Stimulated activated effector memory CD8-positive, alpha-beta T cell treated with anti-CD3 and anti-CD28 coated beads, Interleukin-12 subunit alpha, Interleukin-12 subunit beta, amount 100 ng/mL, for 72 hours (primary cell): ENCODE data around the gene GP9.

Source experiments
- ATAC-seq: fragments of 150-1000 bp; cut with Tn5 transposase; 2 replicates; pipeline ENCODE4 v1.10.0; 2021
- DNase-seq, 2 donors: peaks; one replicate each; pipeline ENCODE4 v3.0.0; 2021 to 2022; ENCODE audit warnings: low spot score in 2 of 2
- H3K27ac Mint-ChIP-seq: one replicate; pipeline ENCODE4 v1.8.0; 2022; ENCODE audit warnings: mild to moderate bottlenecking, mixed read lengths
- H3K36me3 Mint-ChIP-seq: one replicate; pipeline ENCODE4 v1.8.0; 2022; ENCODE audit warnings: mild to moderate bottlenecking, mixed read lengths
- H3K4me1 Mint-ChIP-seq: one replicate; pipeline ENCODE4 v1.8.0; 2022; ENCODE audit warnings: mixed read lengths
- H3K4me3 Mint-ChIP-seq: one replicate; pipeline ENCODE4 v1.8.0; 2022; ENCODE audit warnings: mild to moderate bottlenecking, mixed read lengths
- H3K9me3 Mint-ChIP-seq: one replicate; pipeline ENCODE4 v1.8.0; 2022; ENCODE audit warnings: mixed read lengths

GP9 gene

DNA sequence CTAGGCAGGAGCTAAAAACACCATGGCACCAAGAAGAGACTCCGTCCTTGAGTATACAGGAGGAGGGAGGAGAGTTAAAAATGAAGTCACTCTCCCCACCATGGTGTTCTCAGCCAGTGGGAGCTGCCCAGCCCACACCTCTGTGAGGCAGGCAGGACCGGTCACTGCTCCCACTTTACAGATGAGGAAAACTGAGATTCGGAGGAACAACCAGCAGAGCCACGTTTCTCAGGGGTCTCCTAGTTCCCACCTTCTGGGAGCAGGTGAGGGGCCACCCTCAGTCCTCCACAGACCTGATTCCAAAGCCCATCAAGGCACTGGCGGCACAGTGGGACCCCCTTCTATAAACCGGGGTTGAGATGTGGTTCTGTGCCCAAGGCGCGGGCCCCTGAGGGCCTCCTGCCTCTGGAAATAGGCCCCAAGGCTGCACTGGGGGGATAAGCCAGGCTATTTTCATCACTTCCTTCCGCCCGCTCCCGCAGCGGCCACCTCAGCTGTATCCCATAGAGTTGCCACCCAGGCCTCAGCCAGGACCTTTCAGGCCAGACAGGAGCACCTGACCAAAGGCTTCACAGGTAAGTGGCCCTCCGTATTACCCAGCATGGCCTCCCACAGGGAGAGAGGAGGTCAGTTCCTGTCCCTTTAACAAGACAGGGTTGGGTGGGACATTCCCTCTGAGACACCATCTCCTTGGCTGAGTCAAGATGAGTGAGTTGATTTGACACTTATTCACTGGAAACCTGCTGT lies at the start of gene GP9:
Gene GP9 (plus strand): TSS at position 504 of the 747 bp plus-strand sequence. CDS start 961 bp downstream, outside the sequence.
- Mint-ChIP-seq H3K4me3 (no peak within 1 kb of the TSS), H3K27ac (no peak within 1 kb of the TSS), H3K4me1 (no peaks in the 10 kb centered on the region), H3K9me3 (no peaks in the 10 kb centered on the region), H3K36me3 (no peaks in the 10 kb centered on the region)
- DNase-seq: no peak
- ATAC-seq: peak; percentile 56

- Mint-ChIP-seq H3K27ac (peak overlapping the region; percentile 98), H3K36me3 (no peaks in the 10 kb centered on the region), H3K4me1 (peaks cover 39% of the 10 kb centered on the region), H3K9me3 (no peaks in the 10 kb centered on the region), H3K4me3 (no peak overlapping the region)
- ATAC-seq (no peak), DNase-seq (no peak)
These were observed 47.1 kb upstream of the GP9 start for GRCh38 chr3:129013491-129013891.

DNA sequence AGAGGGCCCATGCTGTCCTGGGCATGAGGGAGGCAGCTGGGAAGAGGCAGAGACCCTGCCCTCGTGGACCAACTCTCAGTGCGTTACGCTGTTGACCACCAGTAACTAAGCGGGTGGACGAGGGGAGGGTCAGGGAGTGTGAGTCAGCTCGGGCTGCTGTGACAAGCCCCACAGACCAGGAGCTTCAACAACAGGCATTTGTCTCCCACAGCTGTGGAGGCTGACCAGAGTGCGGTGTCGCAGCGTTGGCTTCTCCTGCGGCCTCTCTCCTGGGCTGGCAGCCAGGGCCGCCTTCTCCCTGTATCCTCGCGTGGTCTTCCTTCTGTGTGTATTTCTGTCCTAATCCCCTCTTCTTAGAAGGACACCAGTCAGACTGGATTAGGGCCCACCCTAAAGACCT lies 46.4 kb upstream of the GP9 start:
- no peaks in the 10 kb centered on the region for H3K36me3 Mint-ChIP-seq
- peaks cover 39% of the 10 kb centered on the region for H3K4me1 Mint-ChIP-seq
- H3K27ac Mint-ChIP-seq: peak overlapping the region; percentile 98
- DNase-seq (no peak), ATAC-seq (no peak)
- peak overlapping the region; percentile 72 for H3K4me3 Mint-ChIP-seq
- H3K9me3 Mint-ChIP-seq: no peaks in the 10 kb centered on the region

GRCh38 chr3:129014793-129015345 lies 45.7 kb upstream of the GP9 start:
- H3K4me3 Mint-ChIP-seq: peak overlapping the region; percentile 72
- H3K9me3 Mint-ChIP-seq: no peaks in the 10 kb centered on the region
- peaks cover 39% of the 10 kb centered on the region for H3K4me1 Mint-ChIP-seq
- DNase-seq: no peak
- no peaks in the 10 kb centered on the region for H3K36me3 Mint-ChIP-seq
- ATAC-seq: no peak
- H3K27ac Mint-ChIP-seq: peak overlapping the region; percentile 98

GRCh38 chr3:129015388-129016105 lies 45.0 kb upstream of the GP9 start:
- ATAC-seq: peak; percentile 74
- H3K27ac Mint-ChIP-seq: peak overlapping the region; percentile 98
- no peaks in the 10 kb centered on the region for H3K36me3 Mint-ChIP-seq
- H3K9me3 Mint-ChIP-seq: no peaks in the 10 kb centered on the region
- peaks cover 39% of the 10 kb centered on the region for H3K4me1 Mint-ChIP-seq
- peak overlapping the region; percentile 72 for H3K4me3 Mint-ChIP-seq
- DNase-seq: peak in 1 of 2 donors; percentile 75

DNA sequence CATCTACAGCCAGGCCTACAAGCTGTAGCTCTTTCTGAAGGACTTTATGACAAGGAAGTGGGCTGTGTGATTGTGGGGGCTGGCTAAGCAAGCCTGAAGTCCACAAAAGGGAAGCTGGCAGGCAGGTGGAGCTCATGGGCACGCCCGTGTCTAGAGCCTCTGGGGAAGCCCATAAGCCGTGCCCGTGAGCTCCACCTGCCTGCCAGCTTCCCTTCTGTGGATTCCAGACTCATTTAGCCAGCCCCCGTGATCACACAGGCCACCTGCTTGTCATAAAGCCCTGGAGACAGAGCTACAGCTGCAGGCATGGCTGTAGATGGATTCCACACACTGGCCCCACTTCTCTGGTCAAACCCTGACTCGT lies 44.2 kb upstream of the GP9 start:
- DNase-seq: peak in 1 of 2 donors; percentile 71
- no peaks in the 10 kb centered on the region for H3K9me3 Mint-ChIP-seq
- H3K36me3 Mint-ChIP-seq: no peaks in the 10 kb centered on the region
- H3K4me1 Mint-ChIP-seq: peaks cover 39% of the 10 kb centered on the region
- peak overlapping the region; percentile 98 for H3K27ac Mint-ChIP-seq
- ATAC-seq: peak; percentile 78
- H3K4me3 Mint-ChIP-seq: peak overlapping the region; percentile 72

GRCh38 chr3:129016720-129017483 lies 43.7 kb upstream of the GP9 start:
- Mint-ChIP-seq H3K4me1 (peaks cover 39% of the 10 kb centered on the region), H3K36me3 (no peaks in the 10 kb centered on the region), H3K27ac (peak overlapping the region; percentile 98), H3K4me3 (peak overlapping the region; percentile 72), H3K9me3 (no peaks in the 10 kb centered on the region)
- ATAC-seq (peak; percentile 62), DNase-seq (no peak)

DNA sequence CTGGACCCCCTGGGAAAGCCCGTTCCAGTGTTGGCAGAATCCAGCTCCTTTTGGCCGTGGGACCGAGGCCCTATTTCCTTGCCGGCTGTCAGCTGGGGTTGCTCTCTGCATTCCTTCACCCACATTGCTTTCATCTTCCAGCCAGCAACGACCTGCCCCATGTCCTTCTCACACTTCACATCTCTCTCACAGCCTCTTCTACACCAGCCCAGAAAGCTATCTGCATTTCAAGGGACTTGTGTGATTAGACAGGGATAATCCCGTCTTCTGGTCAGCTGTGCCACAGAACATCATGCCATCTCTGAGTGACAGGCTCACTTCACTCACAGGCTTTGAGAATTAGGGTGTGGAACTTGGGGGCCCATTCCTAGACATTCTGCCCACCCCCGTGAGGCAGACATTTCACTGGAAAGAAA lies 43.1 kb upstream of the GP9 start:
- ATAC-seq (no peak), DNase-seq (no peak)
- no peaks in the 10 kb centered on the region for H3K9me3 Mint-ChIP-seq
- peak overlapping the region; percentile 72 for H3K4me3 Mint-ChIP-seq
- H3K27ac Mint-ChIP-seq: peak overlapping the region; percentile 98
- H3K4me1 Mint-ChIP-seq: peaks cover 39% of the 10 kb centered on the region
- H3K36me3 Mint-ChIP-seq: no peaks in the 10 kb centered on the region

DNA sequence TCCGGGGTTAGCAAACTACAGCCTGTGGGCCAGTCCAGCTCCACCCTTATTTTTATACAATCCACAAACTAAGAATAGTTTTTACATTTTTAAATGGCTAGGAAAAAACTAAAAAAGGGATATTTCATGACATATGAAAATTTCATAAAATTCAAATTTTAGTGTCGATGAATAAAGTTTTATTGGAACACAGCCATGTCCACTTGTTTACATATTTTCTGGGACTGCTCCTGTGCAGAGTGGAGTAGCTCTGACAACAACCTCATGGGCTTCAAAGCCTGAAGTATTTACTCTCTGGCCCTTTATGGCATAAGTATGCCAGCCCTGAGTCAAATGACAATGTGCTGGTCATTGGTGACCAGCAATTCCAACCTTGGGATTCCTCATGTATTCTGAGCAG lies 42.3 kb upstream of the GP9 start:
- no peaks in the 10 kb centered on the region for H3K9me3 Mint-ChIP-seq

DNA sequence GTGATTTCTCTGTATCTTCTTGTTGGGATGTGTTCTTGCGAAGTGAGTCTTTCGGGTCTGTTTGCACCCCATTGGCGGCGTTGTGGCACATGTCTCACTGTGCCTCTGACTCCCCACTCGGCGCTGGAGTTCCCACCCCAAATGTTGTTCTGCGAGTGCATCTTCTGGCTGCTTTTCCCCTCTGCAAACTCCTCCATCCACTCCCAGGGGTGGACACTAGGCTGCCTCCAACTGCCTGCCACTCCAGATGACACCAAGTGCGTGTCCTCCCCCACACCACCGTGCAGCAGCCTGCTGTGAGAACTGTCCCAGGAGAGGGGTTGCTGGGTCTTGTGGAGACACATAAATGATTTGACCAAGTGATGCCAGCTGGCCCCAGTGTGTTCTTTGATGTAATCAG lies 41.8 kb upstream of the GP9 start:
- Mint-ChIP-seq H3K4me3 (no peak overlapping the region), H3K27ac (peak overlapping the region; percentile 39), H3K9me3 (no peaks in the 10 kb centered on the region), H3K36me3 (no peaks in the 10 kb centered on the region), H3K4me1 (peaks cover 33% of the 10 kb centered on the region)
- DNase-seq (no peak), ATAC-seq (no peak)

More for the DNA sequence above, 42.3 kb upstream of the GP9 start:
- DNase-seq: no peak
- ATAC-seq: no peak
- no peaks in the 10 kb centered on the region for H3K36me3 Mint-ChIP-seq
- H3K4me1 Mint-ChIP-seq: peaks cover 38% of the 10 kb centered on the region
- no peak overlapping the region for H3K27ac Mint-ChIP-seq
- H3K4me3 Mint-ChIP-seq: no peak overlapping the region

GRCh38 chr3:129019266-129019665 lies 41.3 kb upstream of the GP9 start:
- Mint-ChIP-seq H3K4me1 (peaks cover 33% of the 10 kb centered on the region), H3K27ac (peak overlapping the region; percentile 39), H3K4me3 (no peak overlapping the region), H3K9me3 (no peaks in the 10 kb centered on the region), H3K36me3 (no peaks in the 10 kb centered on the region)
- DNase-seq: no peak
- no peak for ATAC-seq

GRCh38 chr3:129020691-129021090 lies 39.9 kb upstream of the GP9 start:
- ATAC-seq: no peak
- peaks cover 32% of the 10 kb centered on the region for H3K4me1 Mint-ChIP-seq
- H3K36me3 Mint-ChIP-seq: no peaks in the 10 kb centered on the region
- DNase-seq: no peak
- H3K9me3 Mint-ChIP-seq: no peaks in the 10 kb centered on the region
- no peak overlapping the region for H3K4me3 Mint-ChIP-seq
- H3K27ac Mint-ChIP-seq: no peak overlapping the region

GRCh38 chr3:129021140-129021551 lies 39.4 kb upstream of the GP9 start:
- Mint-ChIP-seq H3K4me1 (peaks cover 30% of the 10 kb centered on the region), H3K36me3 (no peaks in the 10 kb centered on the region), H3K4me3 (no peak overlapping the region), H3K9me3 (no peaks in the 10 kb centered on the region), H3K27ac (no peak overlapping the region)
- ATAC-seq (no peak), DNase-seq (no peak)

- H3K9me3 Mint-ChIP-seq: no peaks in the 10 kb centered on the region
- ATAC-seq (no peak), DNase-seq (no peak)
- H3K27ac Mint-ChIP-seq: peak overlapping the region; percentile 54
- H3K4me1 Mint-ChIP-seq: peaks cover 25% of the 10 kb centered on the region
- H3K36me3 Mint-ChIP-seq: no peaks in the 10 kb centered on the region
- H3K4me3 Mint-ChIP-seq: no peak overlapping the region
These were observed 38.2 kb upstream of the GP9 start for GRCh38 chr3:129022114-129023007.
